ENCODE data around the gene CSPG4. TPM values are rescaled to one million over a fixed set of nuclear protein-coding genes. Genes with fewer than 3 reads are reported as not detected.

CSPG4 gene
- total and polyA plus RNA-seq, 2 of the 13 experiments (the other 11 are each of a cell fraction or from before 2014, with no cell fraction given) = 0.01 to 0.04 TPM

- ChIA-PET POLR2A (no interaction called here), CTCF (ENCODE audit: low intra/inter-chr PET ratio, low total read pairs) (no interaction called here)
- no peaks in the 10 kb centered on the region for H3K79me2 ChIP-seq (ENCODE audit: insufficient read depth, low read length)
- WGBS (ENCODE audit: low lambda C conversion rate) = 80% methylated on average over 4 of the region's 5 CpGs
- intact Hi-C loops (cut with micrococcal nuclease; ENCODE audit: unreplicated experiment) (no loop called here), in situ Hi-C loops (cut with HindIII; ENCODE audit: extremely low pct_ligation_motif_present, low pct_unique_long_range_greater_than_20kb) (no loop called here)
- H4K20me1 ChIP-seq (ENCODE audit: insufficient read depth, low read length) = no peaks in the 10 kb centered on the region
- H3K4me3 ChIP-seq (replicated peaks in 1 of 3; ENCODE audit: insufficient read depth in 1 of 3, low read depth in 2 of 3, low read length in 3 of 3) = no peak overlapping the region
- BruUV-seq (replicated peaks) = no TSS peak
- no peak for ATAC-seq
- peaks cover 0 to 5% of the 10 kb centered on the region in 2 experiments; a peak in 1 of 5 replicates for H3K27me3 ChIP-seq (ENCODE audit: control insufficient read depth in 1 of 2, insufficient read depth in 2 of 2, low read length in 2 of 2)
- no peak for DNase-seq (ENCODE audit: low spot score)
- TF ChIP-seq SMYD3 (CRISPR knock-in tag; IDR thresholded peaks at IDR 0.05) (no peak), ZNF777 (CRISPR knock-in tag; IDR thresholded peaks at IDR 0.05) (no peak), ZNF563 (CRISPR knock-in tag; IDR thresholded peaks at IDR 0.05) (no peak), ZNF557 (CRISPR knock-in tag; IDR thresholded peaks at IDR 0.05) (no peak), ZBTB20 (CRISPR knock-in tag; IDR thresholded peaks at IDR 0.05; ENCODE audit: borderline replicate concordance, low read depth) (no peak), DRAP1 (CRISPR knock-in tag; IDR thresholded peaks at IDR 0.05) (no peak), XRCC5 (optimal IDR thresholded peaks at IDR 0.05; ENCODE audit: low read length) (no peak), SMARCE1 (IDR thresholded peaks at IDR 0.05; ENCODE audit: borderline replicate concordance) (no peak), MBD4 (IDR thresholded peaks at IDR 0.05; ENCODE audit: borderline replicate concordance, low read length) (no peak)
- TF ChIP-seq, protein P1, sequence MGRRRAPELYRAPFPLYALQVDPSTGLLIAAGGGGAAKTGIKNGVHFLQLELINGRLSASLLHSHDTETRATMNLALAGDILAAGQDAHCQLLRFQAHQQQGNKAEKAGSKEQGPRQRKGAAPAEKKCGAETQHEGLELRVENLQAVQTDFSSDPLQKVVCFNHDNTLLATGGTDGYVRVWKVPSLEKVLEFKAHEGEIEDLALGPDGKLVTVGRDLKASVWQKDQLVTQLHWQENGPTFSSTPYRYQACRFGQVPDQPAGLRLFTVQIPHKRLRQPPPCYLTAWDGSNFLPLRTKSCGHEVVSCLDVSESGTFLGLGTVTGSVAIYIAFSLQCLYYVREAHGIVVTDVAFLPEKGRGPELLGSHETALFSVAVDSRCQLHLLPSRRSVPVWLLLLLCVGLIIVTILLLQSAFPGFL (CRISPR knock-in tag; IDR thresholded peaks at IDR 0.05) = no peak
- TF ChIP-seq, protein P2, sequence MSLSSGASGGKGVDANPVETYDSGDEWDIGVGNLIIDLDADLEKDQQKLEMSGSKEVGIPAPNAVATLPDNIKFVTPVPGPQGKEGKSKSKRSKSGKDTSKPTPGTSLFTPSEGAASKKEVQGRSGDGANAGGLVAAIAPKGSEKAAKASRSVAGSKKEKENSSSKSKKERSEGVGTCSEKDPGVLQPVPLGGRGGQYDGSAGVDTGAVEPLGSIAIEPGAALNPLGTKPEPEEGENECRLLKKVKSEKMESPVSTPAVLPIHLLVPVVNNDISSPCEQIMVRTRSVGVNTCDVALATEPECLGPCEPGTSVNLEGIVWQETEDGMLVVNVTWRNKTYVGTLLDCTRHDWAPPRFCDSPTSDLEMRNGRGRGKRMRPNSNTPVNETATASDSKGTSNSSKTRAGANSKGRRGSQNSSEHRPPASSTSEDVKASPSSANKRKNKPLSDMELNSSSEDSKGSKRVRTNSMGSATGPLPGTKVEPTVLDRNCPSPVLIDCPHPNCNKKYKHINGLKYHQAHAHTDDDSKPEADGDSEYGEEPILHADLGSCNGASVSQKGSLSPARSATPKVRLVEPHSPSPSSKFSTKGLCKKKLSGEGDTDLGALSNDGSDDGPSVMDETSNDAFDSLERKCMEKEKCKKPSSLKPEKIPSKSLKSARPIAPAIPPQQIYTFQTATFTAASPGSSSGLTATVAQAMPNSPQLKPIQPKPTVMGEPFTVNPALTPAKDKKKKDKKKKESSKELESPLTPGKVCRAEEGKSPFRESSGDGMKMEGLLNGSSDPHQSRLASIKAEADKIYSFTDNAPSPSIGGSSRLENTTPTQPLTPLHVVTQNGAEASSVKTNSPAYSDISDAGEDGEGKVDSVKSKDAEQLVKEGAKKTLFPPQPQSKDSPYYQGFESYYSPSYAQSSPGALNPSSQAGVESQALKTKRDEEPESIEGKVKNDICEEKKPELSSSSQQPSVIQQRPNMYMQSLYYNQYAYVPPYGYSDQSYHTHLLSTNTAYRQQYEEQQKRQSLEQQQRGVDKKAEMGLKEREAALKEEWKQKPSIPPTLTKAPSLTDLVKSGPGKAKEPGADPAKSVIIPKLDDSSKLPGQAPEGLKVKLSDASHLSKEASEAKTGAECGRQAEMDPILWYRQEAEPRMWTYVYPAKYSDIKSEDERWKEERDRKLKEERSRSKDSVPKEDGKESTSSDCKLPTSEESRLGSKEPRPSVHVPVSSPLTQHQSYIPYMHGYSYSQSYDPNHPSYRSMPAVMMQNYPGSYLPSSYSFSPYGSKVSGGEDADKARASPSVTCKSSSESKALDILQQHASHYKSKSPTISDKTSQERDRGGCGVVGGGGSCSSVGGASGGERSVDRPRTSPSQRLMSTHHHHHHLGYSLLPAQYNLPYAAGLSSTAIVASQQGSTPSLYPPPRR (CRISPR knock-in tag; IDR thresholded peaks at IDR 0.05; ENCODE audit: borderline replicate concordance) = no peak
- no peak overlapping the region for H3K9ac ChIP-seq (ENCODE audit: insufficient read depth, low read depth, low read length)
- peaks cover 18% of the 10 kb centered on the region for H3K4me1 ChIP-seq (ENCODE audit: insufficient read depth, low read length)
- no peak overlapping the region for H3K27ac ChIP-seq (ENCODE audit: extremely low read length, insufficient read depth, low read length)
- no peak overlapping the region for H3K4me2 ChIP-seq (ENCODE audit: low read depth, low read length)
- H3K9me3 ChIP-seq (ENCODE audit: low read length) = no peaks in the 10 kb centered on the region
- no peak overlapping the region for H2AFZ ChIP-seq (ENCODE audit: low read length)
- H3K36me3 ChIP-seq (replicated peaks in 1 of 2; ENCODE audit: control insufficient read depth in 1 of 2, insufficient read depth in 2 of 2, low read length in 2 of 2) = no peaks in the 10 kb centered on the region
- FAIRE-seq = no peak
These were observed 27.1 kb upstream of the CSPG4 start for GRCh38 chr15:75739791-75740190.

All from HepG2 (cell line).